Measurements from ENCODE around the gene C14orf132. TPM values are rescaled to one million over a fixed set of nuclear protein-coding genes. Genes with fewer than 3 reads are reported as not detected.

Gene C14orf132
- total and polyA plus RNA-seq, 10 of the 15 experiments (the other 5 are each of a cell fraction or from before 2014, with no cell fraction given) = under 0.01 to 1.2 (median 0.03) TPM; not detected in 2

DNA sequence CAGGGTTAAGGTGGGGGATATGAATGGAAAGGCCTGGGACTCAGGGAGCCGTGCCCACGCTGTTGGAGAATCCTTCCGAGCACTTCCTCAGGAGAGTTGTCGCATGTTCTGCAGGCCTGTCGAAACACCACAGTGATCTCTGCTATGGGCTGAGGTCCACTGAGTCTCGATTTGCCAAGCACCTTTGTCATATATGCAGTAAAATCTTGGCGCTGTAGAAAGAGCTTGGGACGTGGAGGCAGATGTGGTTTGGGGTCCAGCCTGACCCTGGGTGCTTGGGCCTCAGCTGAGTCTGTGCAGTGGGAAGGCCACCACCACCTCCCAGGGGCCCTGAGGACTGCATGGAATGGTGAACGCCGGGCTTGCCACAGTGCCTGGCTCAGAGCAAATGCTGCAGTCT is 32.9 kb downstream of the C14orf132 start:
- Histone ChIP-seq H3K27me3 (replicated peaks in 1 of 2; ENCODE audit: control insufficient read depth in 2 of 2, insufficient read depth in 2 of 2, low read length in 1 of 2) (peaks cover 0 to 1% of the 10 kb centered on the region in 2 experiments; a peak in 2 of 4 replicates), H3K36me3 (ENCODE audit: control insufficient read depth in 2 of 2, insufficient read depth in 2 of 2, low read length in 1 of 2) (no peaks in the 10 kb centered on the region), H3K79me2 (ENCODE audit: control insufficient read depth, insufficient read depth, low read length) (no peaks in the 10 kb centered on the region), H3K4me1 (ENCODE audit: control insufficient read depth, insufficient read depth, low read length) (no peaks in the 10 kb centered on the region; the same call in 1 of the 2 replicates), H3K4me2 (ENCODE audit: control insufficient read depth, insufficient read depth) (no peak overlapping the region), H3K9me3 (replicated peaks; ENCODE audit: control insufficient read depth, insufficient read depth, low read length) (no peaks in the 10 kb centered on the region; the same call in 2 of the 3 replicates), H3K9ac (ENCODE audit: control insufficient read depth, insufficient read depth, low read length) (no peak overlapping the region), H3K4me3 (no peak overlapping the region), H4K20me1 (ENCODE audit: control insufficient read depth, insufficient read depth) (no peaks in the 10 kb centered on the region), H3K27ac (ENCODE audit: control insufficient read depth, insufficient read depth) (no peak overlapping the region), H2AFZ (ENCODE audit: control insufficient read depth, low read depth, low read length) (no peak overlapping the region)
- TF ChIP-seq KDM1A (IDR thresholded peaks at IDR 0.05; ENCODE audit: borderline replicate concordance) = no peak
- CTCF ChIA-PET = no interaction called here
- no peak for DNase-seq (ENCODE audit: low read depth, low spot score)
- RAD21 ChIA-PET (ENCODE audit: unreplicated experiment) = no interaction called here
- SMC1A ChIA-PET (ENCODE audit: uncharacterized antibody, unreplicated experiment) = no interaction called here
- ATAC-seq = no peak
- intact Hi-C loops (cut with micrococcal nuclease; ENCODE audit: unreplicated experiment) (no loop called here), in situ Hi-C loops (cut with MboI) (no loop called here)
- BruUV-seq (replicated peaks) = no TSS peak
- FAIRE-seq = no peak
- WGBS (ENCODE audit: insufficient coverage, insufficient replicate concordance, low lambda C conversion rate, missing lambda C conversion rate) = 79% methylated on average over 10 of the region's 10 CpGs
- POLR2A ChIA-PET = no interaction called here

DNA sequence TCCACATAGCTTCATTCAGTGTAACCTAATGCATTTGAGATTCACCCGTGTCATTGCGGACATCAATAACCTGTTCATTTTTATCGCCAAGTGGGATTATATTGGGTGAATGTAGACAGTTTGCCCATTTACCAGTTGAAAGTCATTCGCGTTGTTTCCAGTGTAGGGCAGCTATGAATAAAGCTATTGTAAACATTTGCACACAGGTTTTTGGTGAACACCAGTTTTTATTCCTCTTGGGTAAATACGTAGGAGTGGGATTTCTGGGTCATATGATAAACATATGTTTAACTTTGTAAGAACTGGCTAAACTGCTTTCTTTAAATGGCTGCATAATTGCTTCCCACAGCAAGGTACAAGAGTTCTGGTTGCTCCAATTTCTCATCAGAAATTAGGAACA is 33.6 kb downstream of the C14orf132 start:
- Histone ChIP-seq H3K4me1 (ENCODE audit: control insufficient read depth, insufficient read depth, low read length) (no peaks in the 10 kb centered on the region; the same call in 1 of the 2 replicates), H3K79me2 (ENCODE audit: control insufficient read depth, insufficient read depth, low read length) (no peaks in the 10 kb centered on the region), H4K20me1 (ENCODE audit: control insufficient read depth, insufficient read depth) (no peaks in the 10 kb centered on the region), H3K36me3 (ENCODE audit: control insufficient read depth in 2 of 2, insufficient read depth in 2 of 2, low read length in 1 of 2) (no peaks in the 10 kb centered on the region), H3K4me3 (no peak overlapping the region), H3K4me2 (ENCODE audit: control insufficient read depth, insufficient read depth) (no peak overlapping the region), H3K9ac (ENCODE audit: control insufficient read depth, insufficient read depth, low read length) (no peak overlapping the region), H3K27ac (ENCODE audit: control insufficient read depth, insufficient read depth) (no peak overlapping the region), H3K27me3 (replicated peaks in 1 of 2; ENCODE audit: control insufficient read depth in 2 of 2, insufficient read depth in 2 of 2, low read length in 1 of 2) (peaks cover 0 to 1% of the 10 kb centered on the region in 2 experiments; a peak in 2 of 4 replicates), H2AFZ (ENCODE audit: control insufficient read depth, low read depth, low read length) (no peak overlapping the region), H3K9me3 (replicated peaks; ENCODE audit: control insufficient read depth, insufficient read depth, low read length) (no peaks in the 10 kb centered on the region; the same call in 2 of the 3 replicates)
- in situ Hi-C loops (cut with MboI) = no loop called here
- ChIA-PET SMC1A (ENCODE audit: uncharacterized antibody, unreplicated experiment) (interaction anchor here (1.0 kb wide), 1 partner anchor 11 kb away, joined by 3 read pairs; no protein-coding TSS in a partner anchor), RAD21 (ENCODE audit: unreplicated experiment) (interaction anchor here (1.0 to 1.5 kb wide), 2 partner anchors 8 to 11 kb away, joined by 3 to 4 read pairs; no protein-coding TSS in a partner anchor), CTCF (interaction anchor here (1.3 kb wide), 1 partner anchor 26 kb away, joined by 3 read pairs; no protein-coding TSS in a partner anchor), POLR2A (no interaction called here)
- DNase-seq (ENCODE audit: low read depth, low spot score) (no peak), ATAC-seq (no peak), FAIRE-seq (no peak)
- WGBS (ENCODE audit: insufficient coverage, insufficient replicate concordance, low lambda C conversion rate, missing lambda C conversion rate) = 89% methylated on average over 6 of the region's 6 CpGs
- intact Hi-C loops (cut with micrococcal nuclease; ENCODE audit: unreplicated experiment) = no loop called here
- no TSS peak for BruUV-seq (replicated peaks)
- TF ChIP-seq CBX5 (IDR thresholded peaks at IDR 0.05; ENCODE audit: low read depth) (no peak), GATAD2B (conservative IDR thresholded peaks at IDR 0.05; ENCODE audit: low read depth) (no peak), NR2F1 (conservative IDR thresholded peaks at IDR 0.05) (no peak)
